OCI-LY1 (cell line): ENCODE results near the gene EVA1B.
A peak's percentile ranks its signal among the peaks of the same experiment; 100 is the strongest.

ENCODE experiments used
- H2AFZ ChIP-seq: fragments of 200-600 bp; sonication (generic), shearing (Covaris generic); 2 replicates; pipeline ENCODE4 v1.6.0; 2014; ENCODE audit warnings: antibody characterized with exemption, mild to moderate bottlenecking, low read length
- H3F3A ChIP-seq: fragments of 200-600 bp; sonication (generic), shearing (Covaris generic); 2 replicates; pipeline ENCODE4 v1.6.0; 2014; ENCODE audit warnings: mild to moderate bottlenecking, antibody characterized with exemption, low read length, moderate library complexity; ENCODE audit not compliant: insufficient read depth
- H3K27ac ChIP-seq: fragments of 200-600 bp; sonication (generic); 2 replicates; pipeline ENCODE4 v1.5.1; 2014; ENCODE audit warnings: low read length, mixed run types, mild to moderate bottlenecking, low read depth; ENCODE audit not compliant: poor library complexity, severe bottlenecking
- H3K27me3 ChIP-seq: fragments of 200-600 bp; sonication (generic); 2 replicates; pipeline ENCODE4 v1.6.0; 2014; ENCODE audit warnings: antibody characterized with exemption, mild to moderate bottlenecking, low read length, moderate library complexity; ENCODE audit not compliant: insufficient read depth
- H3K36me3 ChIP-seq: fragments of 200-600 bp; sonication (generic); 2 replicates; pipeline ENCODE4 v1.6.1; 2014; ENCODE audit warnings: mild to moderate bottlenecking, antibody characterized with exemption, low read length, moderate library complexity, mixed read lengths; ENCODE audit not compliant: insufficient read depth
- H3K4me1 ChIP-seq: fragments of 200-600 bp; sonication (generic); 2 replicates; pipeline ENCODE4 v1.5.1; 2014; ENCODE audit warnings: mild to moderate bottlenecking, low read length, moderate library complexity; ENCODE audit not compliant: insufficient read depth, severe bottlenecking
- H3K4me2 ChIP-seq: fragments of 200-600 bp; sonication (generic), shearing (Covaris generic); 2 replicates; pipeline ENCODE4 v1.6.1; 2014; ENCODE audit warnings: low read length
- H3K4me3 ChIP-seq: fragments of 200-600 bp; sonication (generic); 2 replicates; pipeline ENCODE4 v1.5.1; 2014; ENCODE audit warnings: low read length, low read depth, mild to moderate bottlenecking, mixed read lengths; ENCODE audit not compliant: poor library complexity, severe bottlenecking
- H3K79me2 ChIP-seq: fragments of 200-600 bp; shearing (Covaris generic); 2 replicates; pipeline ENCODE4 v1.6.1; 2016; ENCODE audit warnings: mixed run types, low read length, mixed read lengths; ENCODE audit not compliant: insufficient read depth
- H3K9ac ChIP-seq: fragments of 200-600 bp; sonication (generic), shearing (Covaris generic); 2 replicates; pipeline ENCODE4 v1.6.1; 2014; ENCODE audit warnings: mild to moderate bottlenecking, low read length, mixed read lengths
- H3K9me2 ChIP-seq: fragments of 200-600 bp; sonication (generic), shearing (Covaris generic); 2 replicates; pipeline ENCODE4 v1.6.1; 2014; ENCODE audit warnings: low read depth, mild to moderate bottlenecking, low read length, mixed read lengths
- H3K9me3 ChIP-seq: fragments of 200-600 bp; shearing (Covaris generic); 2 replicates; pipeline ENCODE4 v1.6.1; 2014; ENCODE audit warnings: low read length, mixed read lengths
- H4K20me1 ChIP-seq: fragments of 200-600 bp; sonication (generic), shearing (Covaris generic); 2 replicates; pipeline ENCODE4 v1.6.0; 2016; ENCODE audit warnings: mild to moderate bottlenecking, low read length; ENCODE audit not compliant: insufficient read depth
- CTCF ChIP-seq: fragments of 200-600 bp; sonication (generic), shearing (Covaris generic); IDR thresholded peaks from 2 replicates; pipeline ENCODE4 v1.5.1; 2017; ENCODE audit warnings: mild to moderate bottlenecking, antibody characterized with exemption, low read length, moderate library complexity, mixed read lengths
- EZH2 ChIP-seq: fragments of 200-600 bp; sonication (generic), shearing (Covaris generic); IDR thresholded peaks from 2 replicates; pipeline ENCODE4 v1.8.0; 2017; ENCODE audit warnings: borderline replicate concordance, mixed run types, mild to moderate bottlenecking, antibody characterized with exemption, low read length, moderate library complexity, mixed read lengths

Gene EVA1B

DNA sequence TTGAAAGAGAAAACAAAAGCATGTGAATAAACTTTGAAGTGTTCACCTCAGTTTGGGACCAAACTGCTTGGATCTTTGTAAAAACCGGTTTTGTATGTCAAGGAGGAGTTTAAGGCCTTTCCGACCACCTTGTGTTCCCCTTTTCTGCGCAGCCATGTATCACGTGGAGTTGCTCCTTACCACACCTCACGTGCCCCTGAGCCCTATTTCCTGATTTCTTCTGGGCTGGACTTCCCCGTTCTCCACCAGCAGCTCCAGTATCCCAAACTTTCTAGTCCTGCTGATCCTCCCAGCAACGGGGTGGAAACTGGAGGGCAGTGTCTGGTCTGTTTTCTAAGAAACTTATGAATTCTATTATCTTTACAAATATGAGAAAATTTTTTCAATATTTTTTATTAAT, 18.9 kb downstream of the EVA1B start:
- Histone ChIP-seq H3K4me2 (no peak overlapping the region), H3K4me1 (peaks cover 44% of the 10 kb centered on the region)

GRCh38 chr1:36303650-36304360, 19.6 kb downstream of the EVA1B start:
- peaks cover 59% of the 10 kb centered on the region for H3K36me3 ChIP-seq
- peaks cover 37% of the 10 kb centered on the region for H3K4me1 ChIP-seq
- no peak overlapping the region for H2AFZ ChIP-seq
- H3K4me3 ChIP-seq: no peak overlapping the region
- no peaks in the 10 kb centered on the region for H3F3A ChIP-seq
- no peaks in the 10 kb centered on the region for H4K20me1 ChIP-seq
- H3K9ac ChIP-seq: no peak overlapping the region
- no peaks in the 10 kb centered on the region for H3K27me3 ChIP-seq
- no peaks in the 10 kb centered on the region for H3K79me2 ChIP-seq
- TF ChIP-seq EZH2 (no peak), CTCF (no peak)
- no peaks in the 10 kb centered on the region for H3K9me2 ChIP-seq
- no peak overlapping the region for H3K4me2 ChIP-seq
- peak overlapping the region; percentile 50 for H3K27ac ChIP-seq
- no peaks in the 10 kb centered on the region for H3K9me3 ChIP-seq

More for the DNA sequence above, 18.9 kb downstream of the EVA1B start:
- Histone ChIP-seq H3K27ac (peak overlapping the region; percentile 50), H3K9me3 (no peaks in the 10 kb centered on the region), H3K27me3 (no peaks in the 10 kb centered on the region), H3K9me2 (no peaks in the 10 kb centered on the region), H4K20me1 (no peaks in the 10 kb centered on the region), H3K4me3 (no peak overlapping the region), H3K36me3 (peaks cover 58% of the 10 kb centered on the region), H3K9ac (no peak overlapping the region), H3F3A (no peaks in the 10 kb centered on the region), H3K79me2 (no peaks in the 10 kb centered on the region), H2AFZ (no peak overlapping the region)
- TF ChIP-seq CTCF (no peak), EZH2 (no peak)

DNA sequence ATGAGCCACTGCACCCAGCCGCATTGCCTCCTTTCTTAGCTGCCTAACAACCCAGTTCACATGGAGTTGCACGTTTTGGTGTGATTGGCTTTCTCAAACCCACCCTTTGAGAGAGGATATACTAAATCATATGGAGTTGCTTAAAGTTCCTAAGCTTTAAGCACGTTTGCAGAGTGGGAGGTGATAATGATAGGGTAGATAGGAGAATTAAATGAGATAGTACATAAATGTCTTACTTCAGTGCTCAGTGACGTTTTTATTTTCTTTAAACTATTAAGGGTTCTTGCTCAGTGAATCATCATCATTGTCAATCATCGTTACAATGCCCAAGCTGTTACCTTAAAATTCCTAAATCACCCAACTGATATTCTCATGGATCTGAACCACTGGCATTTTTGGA, 20.2 kb downstream of the EVA1B start:
- no peak overlapping the region for H3K27ac ChIP-seq
- H4K20me1 ChIP-seq: no peaks in the 10 kb centered on the region
- no peak overlapping the region for H3K4me2 ChIP-seq
- no peaks in the 10 kb centered on the region for H3K79me2 ChIP-seq
- no peaks in the 10 kb centered on the region for H3K9me2 ChIP-seq
- no peaks in the 10 kb centered on the region for H3F3A ChIP-seq
- peaks cover 31% of the 10 kb centered on the region for H3K4me1 ChIP-seq
- H3K4me3 ChIP-seq: no peak overlapping the region
- no peaks in the 10 kb centered on the region for H3K27me3 ChIP-seq
- H3K9ac ChIP-seq: no peak overlapping the region
- no peaks in the 10 kb centered on the region for H3K9me3 ChIP-seq
- peaks cover 64% of the 10 kb centered on the region for H3K36me3 ChIP-seq
- TF ChIP-seq EZH2: no peak
- no peak for TF ChIP-seq CTCF
- H2AFZ ChIP-seq: no peak overlapping the region
